ENCODE results near the gene WWOX.

DNA sequence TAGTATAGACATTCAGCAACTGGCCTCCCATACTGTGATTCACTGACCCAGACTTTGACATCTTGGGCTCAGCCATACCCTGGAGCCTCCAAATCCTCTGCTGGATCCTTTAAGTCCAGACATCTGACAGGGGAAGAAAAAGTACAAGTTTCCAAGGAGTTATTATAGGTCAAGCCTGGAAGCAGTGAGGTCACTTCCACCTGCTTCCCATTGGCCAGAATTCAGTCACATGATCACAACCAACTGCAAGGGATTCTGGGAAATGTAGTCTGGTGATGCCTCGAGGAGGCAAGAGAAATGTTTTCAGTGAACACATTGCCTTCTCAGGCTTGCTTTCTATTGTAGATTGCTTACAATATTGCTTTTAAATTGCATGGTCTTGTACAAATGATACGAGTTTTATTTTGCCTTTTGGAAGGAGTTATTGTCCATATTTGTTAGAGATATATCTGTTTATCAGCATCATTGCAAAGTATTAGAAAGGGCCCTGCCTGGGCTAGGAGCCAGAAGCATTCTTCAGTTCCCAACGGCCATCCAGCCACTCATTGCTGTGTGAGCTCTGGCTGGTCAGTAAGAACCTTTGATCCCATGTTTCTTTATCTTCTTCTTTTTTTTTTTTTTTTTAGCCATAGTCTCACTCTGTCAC lies 696.9 kb downstream of the WWOX start:
- TF ChIP-seq POLR2AphosphoS5 (IDR thresholded peaks at IDR 0.05; ENCODE audit: low read depth, low read length) (no peak), TAF1 (IDR thresholded peaks at IDR 0.05; ENCODE audit: borderline replicate concordance, insufficient read depth, low read length) (no peak), SIN3A (IDR thresholded peaks at IDR 0.05; ENCODE audit: borderline replicate concordance, insufficient read depth, low read length) (no peak)
